ENCODE results near the gene NUP210. TPM values are rescaled to one million over a fixed set of nuclear protein-coding genes. Genes with fewer than 3 reads are reported as not detected.

NUP210 gene
- under 0.01 TPM in 1 of 2 replicates, not detected in the other for total RNA-seq

DNA sequence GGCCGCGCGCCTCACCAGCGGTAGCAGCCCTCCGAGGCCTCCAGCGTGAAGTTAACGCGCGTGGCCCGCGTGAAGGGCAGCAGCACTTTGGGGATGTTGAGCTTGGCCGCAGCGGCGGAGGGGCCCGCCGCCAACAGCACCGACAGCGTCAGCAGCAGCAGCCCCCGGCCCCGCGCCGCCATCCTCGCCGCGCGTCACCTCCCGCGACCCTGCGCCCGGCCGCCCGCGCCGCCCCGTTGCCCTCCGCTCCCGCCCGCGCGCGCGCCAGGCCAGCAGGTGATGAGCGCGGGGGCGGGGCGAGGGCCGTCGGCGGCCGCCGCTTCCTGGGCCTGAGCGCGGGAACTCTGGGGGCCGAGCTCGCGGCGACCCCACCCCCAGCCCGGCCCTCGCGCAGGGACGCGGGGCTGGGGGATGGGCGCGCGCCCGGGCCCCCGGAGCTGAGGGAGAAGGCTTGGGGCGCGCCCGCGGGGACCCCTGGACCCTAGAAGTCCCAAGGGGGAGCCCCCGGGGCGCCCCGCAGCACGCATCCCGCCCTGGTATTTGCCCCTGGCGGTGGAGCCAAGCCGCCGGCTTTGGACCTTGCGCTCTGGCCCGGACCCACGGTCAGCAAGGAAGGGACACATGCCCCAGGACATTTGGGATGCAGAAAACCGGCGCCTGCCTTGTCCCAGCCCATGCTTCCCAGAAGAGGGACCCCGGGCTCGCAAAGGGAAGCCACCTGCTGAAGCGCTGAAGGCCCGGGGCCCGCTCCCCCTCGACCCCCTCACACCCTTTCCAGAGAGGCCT is at the start of gene NUP210:
TSS of gene NUP210 (minus strand) at position 278 of the 786 bp plus-strand sequence. CDS start at position 182, 96 bp downstream.

Small RNA genes lying within 50 kb of the gene (small RNA-seq; reads per million reads assigned to genes)
- gene AC027124.2 = not detected

Other genes with a start within 250 kb of the NUP210 start
- 12.7 and 13.0 TPM in 2 replicates for gene HDAC11, start 60.0 kb upstream of the NUP210 start, total RNA-seq
- 493 and 624 TPM in 2 replicates for gene FBLN2, start 128.8 kb upstream of the NUP210 start, total RNA-seq

All from hair follicle dermal papilla cell (primary cell).